ENCODE results near the gene OAF.
"Not testable (repeated sequence)": the region's sequence is repeated elsewhere in the genome, so short reads cannot be mapped to it uniquely, and the experiment has no call there.

Gene OAF

DNA sequence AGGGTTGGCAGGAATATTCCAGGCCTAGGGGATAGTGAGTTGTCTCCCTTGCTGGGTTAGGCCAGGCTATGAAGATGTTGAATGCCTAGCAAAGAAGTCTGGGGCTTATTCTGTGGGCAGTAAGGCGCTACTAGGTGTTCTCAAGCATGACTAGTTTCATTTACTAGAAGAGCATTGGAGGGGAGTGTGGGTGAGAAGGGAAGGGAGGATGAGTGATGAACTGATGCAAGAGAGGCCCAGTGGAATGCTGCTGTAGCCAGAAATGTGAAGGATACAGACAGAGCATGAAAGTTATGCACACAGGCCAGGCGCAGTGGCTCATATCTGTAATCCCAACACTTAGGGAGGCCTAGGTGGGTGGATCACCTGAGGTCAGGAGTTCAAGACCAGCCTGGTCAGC, 62.6 kb downstream of the OAF start:
- H3K36me3 Mint-ChIP-seq, result no peaks in the 10 kb centered on the region
- no peak overlapping the region for H3K4me3 Mint-ChIP-seq
- H3K27ac Mint-ChIP-seq, result no peak overlapping the region
- peaks cover 38% of the 10 kb centered on the region for H3K27me3 Mint-ChIP-seq
- H3K4me1 Mint-ChIP-seq, result no peaks in the 10 kb centered on the region
- no peak for ATAC-seq
- H3K9me3 Mint-ChIP-seq, result no peaks in the 10 kb centered on the region

DNA sequence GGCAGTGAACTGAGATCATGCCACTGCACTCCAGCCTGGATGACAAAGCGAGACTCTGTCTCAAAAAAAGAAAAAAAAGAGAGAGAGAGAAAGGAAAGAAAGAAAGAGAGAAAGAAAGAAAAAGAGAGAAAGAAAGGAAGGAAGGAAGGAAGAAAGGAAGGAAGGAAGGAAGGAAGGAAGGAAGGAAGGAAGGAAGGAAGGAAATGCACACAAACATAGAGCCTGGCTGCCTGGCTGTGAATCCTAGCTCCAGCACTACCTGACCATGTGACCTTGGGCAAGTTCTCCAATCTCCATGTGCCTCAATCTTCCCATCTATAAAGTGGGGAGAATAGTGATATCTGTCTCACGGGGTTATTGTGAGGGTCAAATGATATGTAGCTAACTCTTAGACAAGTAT, 63.1 kb downstream of the OAF start:
- not testable (repeated sequence) for H3K36me3 Mint-ChIP-seq, H3K9me3 Mint-ChIP-seq, H3K4me3 Mint-ChIP-seq, ATAC-seq, H3K27ac Mint-ChIP-seq, H3K4me1 Mint-ChIP-seq
- peaks cover 38% of the 10 kb centered on the region for H3K27me3 Mint-ChIP-seq

DNA sequence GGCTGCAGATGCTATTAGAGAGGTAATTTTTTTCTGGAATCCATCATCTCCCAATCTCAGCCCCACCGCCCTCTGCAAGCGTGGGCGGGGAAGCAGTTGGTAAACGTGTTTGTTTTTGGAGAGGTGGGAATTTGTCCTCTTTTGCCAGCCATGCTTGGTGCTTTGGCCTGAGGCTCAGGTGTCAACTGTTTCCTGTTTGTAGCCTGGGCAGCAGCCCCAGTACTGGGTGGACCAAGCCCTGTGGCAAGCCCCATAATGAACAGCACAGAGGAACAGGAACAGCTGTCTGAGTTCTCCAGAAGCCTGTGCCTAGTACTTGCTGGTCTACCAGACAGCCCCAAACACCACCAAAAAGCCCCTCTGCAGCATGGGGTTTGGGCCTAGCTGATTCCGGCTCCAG, 68.7 kb downstream of the OAF start:
- no peak overlapping the region for H3K27ac Mint-ChIP-seq
- no peaks in the 10 kb centered on the region for H3K9me3 Mint-ChIP-seq
- no peaks in the 10 kb centered on the region for H3K36me3 Mint-ChIP-seq
- H3K27me3 Mint-ChIP-seq, result peaks cover 17% of the 10 kb centered on the region
- no peak overlapping the region for H3K4me3 Mint-ChIP-seq
- no peak for ATAC-seq
- H3K4me1 Mint-ChIP-seq, result no peaks in the 10 kb centered on the region

All from stimulated activated memory B cell treated with anti-CD40 and anti-IgM and Interleukin-4, amounts not matched to agents 10 μg/mL and 1 μg/mL and 100 μg/mL, for 72 hours (primary cell).